Measurements from ENCODE around the gene SH3BP5L. TPM values are rescaled to one million over a fixed set of nuclear protein-coding genes. Genes with fewer than 3 reads are reported as not detected.

Gene SH3BP5L
- total RNA-seq, 1 donor, result 28.9 TPM

- TF ChIP-seq CTCF (IDR thresholded peaks at IDR 0.05; ENCODE audit: insufficient read depth, low read depth, low read length), result no peak
- H3K4me3 ChIP-seq (ENCODE audit: low read depth, low read length), result peak overlapping the region; percentile 84
- no peak for DNase-seq (ENCODE audit: low read depth)
These were observed 32.0 kb upstream of the SH3BP5L start for GRCh38 chr1:248857749-248858095.

- TF ChIP-seq CTCF (IDR thresholded peaks at IDR 0.05; ENCODE audit: insufficient read depth, low read depth, low read length), result no peak
- peak overlapping the region; percentile 84 for H3K4me3 ChIP-seq (ENCODE audit: low read depth, low read length)
These were observed 31.5 kb upstream of the SH3BP5L start for GRCh38 chr1:248857201-248857600.

GRCh38 chr1:248856176-248856575 is 30.5 kb upstream of the SH3BP5L start:
- no peak for TF ChIP-seq CTCF (IDR thresholded peaks at IDR 0.05; ENCODE audit: insufficient read depth, low read depth, low read length)
- no peak for DNase-seq (ENCODE audit: low read depth)
- no peak overlapping the region for H3K4me3 ChIP-seq (ENCODE audit: low read depth, low read length)

More at GRCh38 chr1:248857201-248857600, 31.5 kb upstream of the SH3BP5L start:
- no peak for DNase-seq (ENCODE audit: low read depth)

GRCh38 chr1:248855580-248855979 is 29.9 kb upstream of the SH3BP5L start:
- DNase-seq (ENCODE audit: low read depth), result no peak
- no peak for TF ChIP-seq CTCF (IDR thresholded peaks at IDR 0.05; ENCODE audit: insufficient read depth, low read depth, low read length)

GRCh38 chr1:248853663-248854375 is 28.1 kb upstream of the SH3BP5L start:
- no peak overlapping the region for H3K4me3 ChIP-seq (ENCODE audit: low read depth, low read length)
- no peak for DNase-seq (ENCODE audit: low read depth)
- TF ChIP-seq CTCF (IDR thresholded peaks at IDR 0.05; ENCODE audit: insufficient read depth, low read depth, low read length), result no peak

More at GRCh38 chr1:248855580-248855979, 29.9 kb upstream of the SH3BP5L start:
- H3K4me3 ChIP-seq (ENCODE audit: low read depth, low read length), result no peak overlapping the region

GRCh38 chr1:248852481-248853405 is 27.0 kb upstream of the SH3BP5L start:
- TF ChIP-seq CTCF (IDR thresholded peaks at IDR 0.05; ENCODE audit: insufficient read depth, low read depth, low read length), result no peak
- peak; percentile 3 for DNase-seq (ENCODE audit: low read depth)

More at GRCh38 chr1:248852481-248853405, 27.0 kb upstream of the SH3BP5L start:
- no peak overlapping the region for H3K4me3 ChIP-seq (ENCODE audit: low read depth, low read length)

Measured in fibroblast of villous mesenchyme (primary cell).